Measurements from ENCODE around the gene OSBPL8.
A peak's percentile ranks its signal among the peaks of the same experiment; 100 is the strongest.

OSBPL8 gene

GRCh38 chr12:76462668-76463224 is 96.8 kb downstream of the OSBPL8 start:
- no peak for DNase-seq

GRCh38 chr12:76460807-76461206 is 98.8 kb downstream of the OSBPL8 start:
- DNase-seq: no peak

GRCh38 chr12:76457818-76458217 is 101.8 kb downstream of the OSBPL8 start:
- no peak for DNase-seq

- no peak for DNase-seq
These were observed 102.6 kb downstream of the OSBPL8 start for GRCh38 chr12:76457010-76457409.

GRCh38 chr12:76455582-76456345 is 103.8 kb downstream of the OSBPL8 start:
- DNase-seq: peak; percentile 34

- DNase-seq: no peak
These were observed 108.0 kb downstream of the OSBPL8 start for GRCh38 chr12:76451528-76451927.

- no peak for DNase-seq
These were observed 108.9 kb downstream of the OSBPL8 start for GRCh38 chr12:76450690-76451089.

- DNase-seq: no peak
These were observed 109.6 kb downstream of the OSBPL8 start for GRCh38 chr12:76449993-76450392.

- no peak for DNase-seq
These were observed 110.0 kb downstream of the OSBPL8 start for GRCh38 chr12:76449583-76449982.

GRCh38 chr12:76449016-76449415 is 110.6 kb downstream of the OSBPL8 start:
- no peak for DNase-seq

- no peak for DNase-seq
These were observed 113.5 kb downstream of the OSBPL8 start for GRCh38 chr12:76446090-76446489.

- DNase-seq: no peak
These were observed 114.1 kb downstream of the OSBPL8 start for GRCh38 chr12:76445462-76445861.

- no peak for DNase-seq
These were observed 115.1 kb downstream of the OSBPL8 start for GRCh38 chr12:76444408-76444984.

- no peak for DNase-seq
These were observed 118.6 kb downstream of the OSBPL8 start for GRCh38 chr12:76441016-76441415.

- DNase-seq: no peak
These were observed 126.8 kb downstream of the OSBPL8 start for GRCh38 chr12:76432733-76433132.

GRCh38 chr12:76428117-76428516 is 131.5 kb downstream of the OSBPL8 start:
- no peak for DNase-seq

GRCh38 chr12:76426160-76426559 is 133.4 kb downstream of the OSBPL8 start:
- no peak for DNase-seq

GRCh38 chr12:76424941-76425340 is 134.6 kb downstream of the OSBPL8 start:
- DNase-seq: no peak

GRCh38 chr12:76422543-76423438 is 136.8 kb downstream of the OSBPL8 start:
- no peak for DNase-seq

GRCh38 chr12:76422154-76422542 is 137.4 kb downstream of the OSBPL8 start:
- no peak for DNase-seq

- DNase-seq: no peak
These were observed 138.5 kb downstream of the OSBPL8 start for GRCh38 chr12:76421046-76421445.

- no peak for DNase-seq
These were observed 139.3 kb downstream of the OSBPL8 start for GRCh38 chr12:76420222-76420621.

- DNase-seq: no peak
These were observed 142.5 kb downstream of the OSBPL8 start for GRCh38 chr12:76417116-76417515.

Data from NCI-H1417 treated with DMSO at 0.1 percent for 48 hours (cell line).